GM21576 (cell line): Measurements from ENCODE around the gene MYO3A.

Experiments
- ATAC-seq: cut with Tn5 transposase; IDR thresholded peaks from one replicate; pipeline ENCODE4 v1.9.1; 2021; ENCODE audit warnings: mild to moderate bottlenecking, moderate library complexity; ENCODE audit not compliant: unreplicated experiment

Gene MYO3A

GRCh38 chr10:25933653-25934608, at the start of gene MYO3A:
TSS of gene MYO3A (plus strand) at chr10:25934229. CDS start at chr10:25952111, 17,882 bp downstream.
- ATAC-seq = no peak

GRCh38 chr10:25888627-25889026, 45.4 kb upstream of the MYO3A start:
- ATAC-seq = no peak

GRCh38 chr10:25890995-25891394, 43.0 kb upstream of the MYO3A start:
- ATAC-seq = no peak

GRCh38 chr10:25895856-25896255, 38.2 kb upstream of the MYO3A start:
- no peak for ATAC-seq

GRCh38 chr10:25896421-25896820, 37.6 kb upstream of the MYO3A start:
- no peak for ATAC-seq

GRCh38 chr10:25899304-25899703, 34.7 kb upstream of the MYO3A start:
- no peak for ATAC-seq

DNA sequence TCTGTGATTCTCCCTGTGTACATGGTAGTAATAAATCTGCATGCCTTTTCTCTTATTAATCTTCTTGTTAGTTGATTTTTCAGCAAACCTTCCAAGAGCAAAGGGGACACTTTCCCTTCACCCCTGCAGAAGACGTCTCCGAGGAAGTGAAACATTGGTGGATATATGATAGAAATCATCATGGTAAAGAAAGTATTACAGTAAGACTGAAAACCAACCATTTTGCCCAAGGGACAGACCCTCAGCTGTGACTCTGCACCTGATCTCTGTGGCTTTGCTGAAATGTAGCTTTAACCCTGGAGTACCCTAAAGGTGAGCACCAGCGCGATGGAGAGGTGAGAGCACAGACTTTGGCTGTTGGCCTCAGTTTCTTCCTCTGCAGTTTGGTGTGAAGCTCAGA, 32.8 kb upstream of the MYO3A start:
- peak; percentile 70 for ATAC-seq

- peak; percentile 61 for ATAC-seq
These were observed 32.0 kb upstream of the MYO3A start for GRCh38 chr10:25902002-25902401.

DNA sequence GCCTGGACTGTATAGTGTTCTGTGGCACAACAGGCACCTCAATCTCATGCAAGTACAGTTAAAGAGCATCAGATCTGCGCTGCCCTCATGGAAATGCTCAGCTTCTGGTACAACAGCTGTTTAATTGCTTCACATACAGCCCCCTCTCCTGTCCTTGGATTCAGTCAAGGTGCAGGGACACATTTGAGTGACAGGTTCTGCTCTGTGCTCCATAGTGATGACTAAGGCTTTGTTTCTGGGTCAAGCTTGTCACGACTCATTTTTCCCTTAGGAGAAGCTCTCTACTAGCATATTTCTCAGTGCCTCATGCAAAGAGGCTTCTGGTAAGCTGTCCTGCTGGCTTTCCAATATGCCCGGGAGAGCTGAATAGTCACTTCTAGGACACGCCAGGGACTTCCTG, 26.8 kb upstream of the MYO3A start:
- no peak for ATAC-seq

DNA sequence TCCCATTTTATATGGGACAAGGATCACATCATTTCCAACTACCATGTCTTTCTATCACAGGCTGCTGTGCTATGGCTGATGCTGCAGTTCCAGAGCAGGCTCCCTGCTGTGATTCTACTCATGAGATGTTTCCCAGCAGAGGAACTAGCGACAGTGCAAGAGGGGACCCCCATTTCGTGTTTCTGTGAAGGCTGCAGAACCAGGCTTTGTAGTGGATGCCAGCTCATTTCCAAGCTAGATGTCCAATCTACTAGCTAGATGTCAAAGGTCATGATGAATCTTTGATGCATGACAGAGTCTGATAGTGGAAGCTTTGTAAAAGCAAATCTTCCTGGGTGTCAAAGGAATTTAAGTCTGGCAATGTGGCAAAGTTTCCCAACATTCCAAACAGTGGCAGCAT, 21.2 kb upstream of the MYO3A start:
- no peak for ATAC-seq

DNA sequence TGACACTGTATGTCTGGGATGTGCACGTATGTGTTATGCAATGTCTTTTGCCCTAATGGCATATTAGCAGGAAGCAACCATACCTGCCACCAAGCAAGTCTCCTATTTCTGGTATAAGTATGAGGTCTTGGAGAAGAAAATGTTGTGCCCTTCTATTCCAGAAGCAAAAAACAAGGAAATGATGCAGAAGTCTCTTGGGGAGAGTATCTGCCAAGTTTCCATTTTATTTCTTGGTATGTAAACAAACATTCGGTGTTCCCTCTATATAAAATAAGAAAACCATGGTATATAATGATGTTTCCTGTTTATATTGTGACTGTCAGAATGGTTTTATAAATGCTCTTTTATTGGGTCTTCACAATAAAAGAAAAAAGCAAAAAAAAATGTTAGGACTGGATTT, 19.3 kb upstream of the MYO3A start:
- ATAC-seq = no peak

GRCh38 chr10:25934621-25935139, 651 bp downstream of the MYO3A start:
- no peak for ATAC-seq

- ATAC-seq = no peak
These were observed 4.4 kb downstream of the MYO3A start for GRCh38 chr10:25938405-25938804.

GRCh38 chr10:25944771-25945170, 10.7 kb downstream of the MYO3A start:
- ATAC-seq = no peak

GRCh38 chr10:25952857-25953256, 18.8 kb downstream of the MYO3A start:
- peak; percentile 72 for ATAC-seq

- no peak for ATAC-seq
These were observed 20.8 kb downstream of the MYO3A start for GRCh38 chr10:25954851-25955250.

- ATAC-seq = no peak
These were observed 25.7 kb downstream of the MYO3A start for GRCh38 chr10:25959540-25960232.

GRCh38 chr10:25965584-25965983, 31.6 kb downstream of the MYO3A start:
- no peak for ATAC-seq

GRCh38 chr10:25966844-25967243, 32.8 kb downstream of the MYO3A start:
- ATAC-seq = no peak

DNA sequence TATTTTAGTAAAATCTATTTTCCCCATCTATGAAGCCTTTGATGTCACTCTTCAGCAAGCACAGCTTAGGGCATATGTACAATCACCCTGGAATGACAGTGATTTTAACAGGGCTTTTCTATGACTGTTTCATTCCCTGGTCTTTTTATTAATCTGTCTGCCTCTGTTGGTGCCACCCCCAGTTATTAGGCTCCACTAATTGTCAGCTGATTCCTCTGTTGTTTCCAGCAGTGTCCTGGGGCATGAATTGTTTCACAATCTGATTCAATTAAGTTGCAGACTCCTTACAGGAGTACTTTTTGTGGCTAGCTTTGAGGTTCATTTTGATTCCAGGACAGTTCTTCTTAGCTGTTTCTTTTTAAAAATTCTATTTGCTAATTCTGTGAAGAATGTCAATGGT, 38.6 kb downstream of the MYO3A start:
- no peak for ATAC-seq

DNA sequence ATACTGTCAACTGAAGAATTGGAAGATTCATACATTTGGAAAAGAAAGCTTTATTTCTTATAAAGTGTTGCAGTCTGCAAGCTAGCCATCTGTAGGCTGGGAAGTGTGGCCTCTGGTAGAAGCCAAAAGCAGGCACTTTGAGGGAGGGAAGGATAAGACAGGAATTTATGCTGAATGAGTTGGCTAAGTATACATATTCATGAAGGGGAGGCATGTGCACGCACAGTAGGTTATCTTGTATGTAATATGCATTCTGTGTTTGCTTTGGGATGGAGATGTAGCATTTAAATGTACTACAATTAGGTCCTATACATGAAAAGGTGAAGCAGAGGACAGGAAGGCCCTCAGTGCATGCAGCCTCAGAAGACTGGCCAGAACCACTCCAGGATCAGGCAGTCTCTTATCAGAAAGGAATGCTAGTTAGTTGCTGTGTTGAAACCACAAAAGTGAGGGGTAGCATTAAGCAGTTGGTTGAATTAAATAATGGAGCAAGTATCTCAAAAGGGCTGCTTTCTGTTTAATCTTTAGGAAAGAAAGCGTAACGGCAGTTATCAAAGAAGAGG, 40.9 kb downstream of the MYO3A start:
- no peak for ATAC-seq
